Pancreas (tissue), 10 donors: ENCODE measurements around the gene LMO1. TPM values are rescaled to one million over a fixed set of nuclear protein-coding genes. Genes with fewer than 3 reads are reported as not detected.
A peak's percentile ranks its signal among the peaks of the same experiment; 100 is the strongest.

ENCODE experiments used
- ATAC-seq, 4 donors: fragments of 200-7000 bp; cut with Tn5 transposase; one replicate each; pipeline versions ENCODE4 v1.8.0 to v1.9.1; 2020; ENCODE audit warnings: mild to moderate bottlenecking in 4 of 4, moderate library complexity in 4 of 4
- DNase-seq, 6 donors: peaks; one replicate each; pipeline ENCODE4 v3.0.0-alpha.2; 2020
- FAIRE-seq: peaks from 2 replicates; lab custom pipeline; 2012; peaks lifted over from hg19 to GRCh38; lab: Jason Lieb, UNC
- H3K27ac ChIP-seq, 4 donors: fragments of 200-600 bp; sonication (generic); 1 replicate in 3 of 4; 2 replicates in 1 of 4; pipeline versions ENCODE4 v1.5.0 to v1.8.0; 2020
- H3K27me3 ChIP-seq, 4 donors: fragments of 200-600 bp; one replicate each; pipeline ENCODE4 v1.8.0; 2021
- H3K36me3 ChIP-seq, 3 donors: fragments of 200-600 bp; sonication (generic) in 1 of 3; one replicate each; pipeline versions ENCODE4 v1.5.0 to v1.8.0; 2020 to 2021
- H3K4me1 ChIP-seq, 3 donors: fragments of 200-600 bp; one replicate each; pipeline ENCODE4 v1.8.0; 2021
- H3K4me3 ChIP-seq, 4 donors: fragments of 200-600 bp; sonication (generic) in 2 of 4; one replicate each; pipeline versions ENCODE4 v1.5.0 to v1.8.0; 2020 to 2021
- H3K9me3 ChIP-seq, 4 donors: fragments of 200-600 bp; one replicate each; pipeline ENCODE4 v1.8.0; 2021
- WGBS, 2 donors: extraction: QIAGEN DNeasy Blood & Tissue Kit; methylation state at CpG; one replicate each; pipeline ENCODE4 v1.1.7; 2013; 5-methylcytosine and 5-hydroxymethylcytosine counted together
- intact Hi-C, 3 donors: fragments of 100-400 bp; cut with DNase I; formaldehyde crosslinking; loops; one replicate each; pipeline versions ENCODE4 v1.11.1 to v1.14.2; 2022
- polyA plus RNA-seq, 2 donors: library from polyadenylated mRNA; stranded (reverse); fragments of 200-250 nt; gene quantifications; one replicate each; pipeline ENCODE4 v1.2.3, GENCODE V29; 2013
- total RNA-seq, 6 donors: library from RNA; stranded (reverse); fragmentation: NEBNext Ultra II Directional in 4 of 6; extraction: Animal tissue kit (Norgen Biotek cat#: 25700) in 4 of 6; gene quantifications; one replicate each; pipeline versions ENCODE4 v1.2.1 to v1.2.4, GENCODE V29; 2021 to 2023
- TF ChIP-seq, protein P1 (sequence below), 4 donors: fragments of 200-600 bp; sonication (generic) in 3 of 4; IDR thresholded peaks; one replicate each; pipeline versions ENCODE4 v1.5.0 to v1.8.0; 2021; ENCODE audit warnings: antibody characterized with exemption in 4 of 4
- donor health status: healthy with polysubstance abuse.
- donor health status: DM: no; HTN: no; CAD: no; lungs with moderate emphysema.
- donor health status: DM: no; HTN: no; CAD: no.
- donor health status: control.
- donor health status: control.
- donor health status: Bipolar disorder and iron deficiency.
- donor health status: DM: yes; HTN: yes; CAD: no.
- donor health status: DM: no; HTN: no; CAD: no.
- donor health status: DM: no; HTN: no; CAD: no.
- donor health status: DM: yes; HTN: yes; CAD: no.

Gene LMO1
- total and polyA plus RNA-seq, 8 donors: 0.14 to 6.8 (median 0.61) TPM

DNA sequence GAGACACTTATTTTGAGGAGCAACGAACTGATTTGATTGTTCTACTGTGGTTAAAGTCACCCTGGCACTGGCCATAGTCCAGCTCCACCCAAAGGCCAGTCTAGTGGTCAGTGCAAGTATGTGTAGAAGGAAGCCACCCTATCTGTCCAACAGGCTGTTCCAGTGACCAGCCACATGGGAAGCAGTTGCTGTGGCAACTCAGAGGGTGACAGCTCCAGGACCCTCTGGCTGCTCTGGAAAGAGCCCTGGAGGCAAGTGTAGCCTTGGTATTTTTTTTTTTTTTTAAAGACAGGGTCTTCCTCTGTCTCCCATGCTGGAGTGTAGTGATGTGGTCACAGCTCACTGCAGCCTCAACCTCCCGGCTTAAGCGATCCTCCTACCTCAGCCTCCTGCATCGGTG is 27.8 kb downstream of the LMO1 start:
- intact Hi-C loops: loop anchor here in 1 of 3 donors (5.0 kb wide), 1 partner anchor 81 kb away; no protein-coding TSS in a partner anchor
- Histone ChIP-seq H3K36me3 (no peaks in the 10 kb centered on the region), H3K9me3 (no peaks in the 10 kb centered on the region), H3K27me3 (no peaks in the 10 kb centered on the region), H3K27ac (no peak overlapping the region), H3K4me3 (no peak overlapping the region), H3K4me1 (no peaks in the 10 kb centered on the region)
- 75 to 79% methylated on average over 4 of the region's 4 CpGs for WGBS, 2 donors
- no peak for FAIRE-seq
- TF ChIP-seq, protein P1, sequence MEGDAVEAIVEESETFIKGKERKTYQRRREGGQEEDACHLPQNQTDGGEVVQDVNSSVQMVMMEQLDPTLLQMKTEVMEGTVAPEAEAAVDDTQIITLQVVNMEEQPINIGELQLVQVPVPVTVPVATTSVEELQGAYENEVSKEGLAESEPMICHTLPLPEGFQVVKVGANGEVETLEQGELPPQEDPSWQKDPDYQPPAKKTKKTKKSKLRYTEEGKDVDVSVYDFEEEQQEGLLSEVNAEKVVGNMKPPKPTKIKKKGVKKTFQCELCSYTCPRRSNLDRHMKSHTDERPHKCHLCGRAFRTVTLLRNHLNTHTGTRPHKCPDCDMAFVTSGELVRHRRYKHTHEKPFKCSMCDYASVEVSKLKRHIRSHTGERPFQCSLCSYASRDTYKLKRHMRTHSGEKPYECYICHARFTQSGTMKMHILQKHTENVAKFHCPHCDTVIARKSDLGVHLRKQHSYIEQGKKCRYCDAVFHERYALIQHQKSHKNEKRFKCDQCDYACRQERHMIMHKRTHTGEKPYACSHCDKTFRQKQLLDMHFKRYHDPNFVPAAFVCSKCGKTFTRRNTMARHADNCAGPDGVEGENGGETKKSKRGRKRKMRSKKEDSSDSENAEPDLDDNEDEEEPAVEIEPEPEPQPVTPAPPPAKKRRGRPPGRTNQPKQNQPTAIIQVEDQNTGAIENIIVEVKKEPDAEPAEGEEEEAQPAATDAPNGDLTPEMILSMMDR (IDR thresholded peaks at IDR 0.05): no peak
- ATAC-seq: no peak
- no peak for DNase-seq

DNA sequence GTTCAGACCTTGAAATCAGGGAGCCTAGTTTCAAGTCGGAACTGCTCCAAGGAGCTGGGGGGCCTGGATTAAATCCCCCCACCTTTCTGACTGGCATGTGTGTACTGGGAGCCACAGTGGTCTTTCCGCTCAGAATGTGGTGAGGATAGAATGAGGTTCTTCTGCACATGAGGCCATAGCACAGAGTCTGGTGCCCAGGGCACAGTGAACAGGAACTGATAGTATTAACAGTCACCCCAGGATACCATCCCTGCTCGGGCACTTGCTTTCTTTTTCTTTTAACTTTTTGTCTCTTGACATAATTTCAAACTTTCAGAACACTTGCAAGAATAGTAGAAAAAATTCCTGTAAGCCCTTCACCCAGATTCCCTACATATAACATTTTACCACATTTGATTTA is 28.8 kb downstream of the LMO1 start:
- H3K36me3 ChIP-seq: no peaks in the 10 kb centered on the region
- FAIRE-seq (no peak), DNase-seq (no peak), ATAC-seq (no peak)
- no peaks in the 10 kb centered on the region for H3K27me3 ChIP-seq
- no peaks in the 10 kb centered on the region for H3K9me3 ChIP-seq
- intact Hi-C loops: loop anchor here in 1 of 3 donors (5.0 kb wide), 1 partner anchor 82 kb away; no protein-coding TSS in a partner anchor
- no peaks in the 10 kb centered on the region for H3K4me1 ChIP-seq
- WGBS, 2 donors: 71 to 79% methylated on average over 3 of the region's 3 CpGs
- no peak overlapping the region for H3K27ac ChIP-seq
- H3K4me3 ChIP-seq: no peak overlapping the region
- TF ChIP-seq, protein P1 (IDR thresholded peaks at IDR 0.05): no peak

DNA sequence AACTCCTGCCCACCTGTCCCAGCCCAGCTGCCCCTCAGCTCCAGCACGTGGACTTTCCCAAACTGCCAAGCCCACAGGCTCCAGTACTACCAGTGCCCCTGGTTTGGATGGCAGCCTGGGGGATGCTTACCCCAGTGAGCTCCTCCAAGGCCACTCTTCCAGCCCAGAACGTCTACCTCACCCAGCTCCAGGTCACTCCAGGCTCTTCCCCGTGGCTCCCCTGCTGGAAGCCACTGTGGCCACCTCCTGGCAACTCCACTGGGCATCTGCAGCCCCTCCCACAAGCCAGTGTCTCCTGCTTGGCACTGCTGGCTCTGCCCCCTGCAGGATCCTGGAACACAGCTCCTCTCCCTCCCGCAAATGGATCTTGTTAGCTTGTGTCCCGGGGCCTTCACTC is 29.3 kb downstream of the LMO1 start:
- no peak for FAIRE-seq
- Histone ChIP-seq H3K4me3 (no peak overlapping the region), H3K4me1 (no peaks in the 10 kb centered on the region), H3K9me3 (no peaks in the 10 kb centered on the region), H3K27me3 (no peaks in the 10 kb centered on the region), H3K27ac (no peak overlapping the region), H3K36me3 (no peaks in the 10 kb centered on the region)
- 42 to 55% methylated on average over 5 of the region's 5 CpGs for WGBS, 2 donors
- ATAC-seq: peak in 1 of 4 donors; percentile 28
- intact Hi-C loops: no loop called here
- DNase-seq: peak in 1 of 6 donors; percentile 49
- TF ChIP-seq, protein P1 (IDR thresholded peaks at IDR 0.05): no peak

DNA sequence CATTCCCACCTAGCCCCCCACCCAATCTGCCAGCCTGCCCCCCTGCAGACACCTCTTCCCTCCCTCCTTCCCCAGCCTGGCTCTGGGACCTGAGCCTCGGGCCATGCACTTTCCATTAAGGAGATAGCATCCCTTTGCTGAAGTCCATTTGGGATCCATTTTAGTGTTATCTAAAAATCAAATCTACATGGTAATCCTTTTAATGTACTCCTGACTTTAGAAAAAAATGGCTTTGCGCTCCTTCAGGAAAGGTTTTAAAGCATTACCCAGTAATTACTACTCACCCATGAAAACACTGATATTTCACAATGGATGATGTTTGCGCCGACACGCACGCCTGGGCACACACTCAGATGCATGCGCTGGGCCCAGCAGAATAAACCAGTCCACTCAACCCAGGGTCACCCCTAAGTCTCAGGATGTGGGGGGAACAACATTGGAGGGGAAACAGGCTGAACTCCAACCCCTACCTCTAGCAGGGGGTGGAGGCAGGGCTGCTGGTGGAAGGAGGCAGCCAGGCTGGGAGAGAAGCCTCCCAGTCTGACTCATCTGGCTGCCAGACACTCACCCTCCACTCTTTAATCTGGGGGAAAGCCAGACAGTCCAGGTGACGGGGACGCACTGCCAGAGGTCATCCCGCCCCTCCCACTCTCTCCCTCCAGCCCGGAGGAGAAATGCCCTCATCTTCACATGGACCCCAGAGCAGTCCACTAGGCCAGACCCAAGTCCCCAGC is 29.8 kb downstream of the LMO1 start:
- intact Hi-C loops: no loop called here
- no peak for FAIRE-seq
- TF ChIP-seq, protein P1 (IDR thresholded peaks at IDR 0.05): no peak

More for the DNA sequence above, 29.8 kb downstream of the LMO1 start:
- Histone ChIP-seq H3K36me3 (no peaks in the 10 kb centered on the region), H3K9me3 (no peaks in the 10 kb centered on the region), H3K4me3 (no peak overlapping the region), H3K27me3 (no peaks in the 10 kb centered on the region), H3K27ac (no peak overlapping the region), H3K4me1 (no peaks in the 10 kb centered on the region)
- no peak for DNase-seq
- 78 to 83% methylated on average over 10 to 11 of the region's 11 CpGs for whole genome bisulfite sequencing, 2 donors
- ATAC-seq: peak in 3 of 4 donors; percentile 28 to 64 (median 32)
